Forelimb muscle (tissue), 1 donor: ENCODE results near the gene CPSF2. TPM values are rescaled to one million over a fixed set of nuclear protein-coding genes. Genes with fewer than 3 reads are reported as not detected.
"Not testable (repeated sequence)": the region's sequence is repeated elsewhere in the genome, so short reads cannot be mapped to it uniquely, and the experiment has no call there.

Experiments used
- DNase-seq: peaks from one replicate; pipeline ENCODE4 v3.0.0-alpha.2; 2013; ENCODE audit warnings: low read depth
- polyA plus RNA-seq: library from polyadenylated mRNA; unstranded; fragments of 120-200 nt; gene quantifications from one replicate; pipeline ENCODE4 v1.2.1, GENCODE V29; 2013; ENCODE audit not compliant: insufficient read length

CPSF2 gene
- polyA plus RNA-seq, 1 donor = 34.1 TPM

DNA sequence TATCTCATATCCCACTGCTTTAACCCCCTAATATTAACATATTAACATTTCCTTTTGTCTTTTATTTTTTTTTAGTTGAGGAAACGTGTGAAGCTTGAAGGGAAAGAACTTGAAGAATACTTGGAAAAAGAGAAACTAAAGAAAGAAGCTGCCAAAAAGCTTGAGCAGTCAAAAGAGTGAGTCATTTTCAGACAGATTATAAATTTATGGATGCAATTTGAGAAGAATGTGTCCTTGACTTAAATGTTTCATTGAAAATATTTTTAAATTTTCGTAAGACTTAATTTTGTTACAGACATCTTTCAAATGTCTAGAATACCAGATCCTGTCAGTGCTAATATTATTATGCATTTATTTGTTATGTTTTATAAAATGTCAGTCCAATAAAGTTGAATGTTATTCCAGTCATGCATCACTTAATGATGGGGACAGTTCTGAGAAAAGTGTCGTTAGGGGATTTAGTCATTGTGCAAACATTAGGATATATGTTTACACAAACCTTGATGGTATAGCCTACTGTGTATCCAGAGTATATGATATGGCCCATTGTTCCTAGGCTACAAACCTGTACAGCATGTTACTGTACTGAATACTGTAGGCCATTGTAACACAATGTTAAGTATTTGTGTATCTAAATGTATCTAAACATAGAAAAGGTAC is 32.6 kb downstream of the CPSF2 start:
- no peak for DNase-seq

DNA sequence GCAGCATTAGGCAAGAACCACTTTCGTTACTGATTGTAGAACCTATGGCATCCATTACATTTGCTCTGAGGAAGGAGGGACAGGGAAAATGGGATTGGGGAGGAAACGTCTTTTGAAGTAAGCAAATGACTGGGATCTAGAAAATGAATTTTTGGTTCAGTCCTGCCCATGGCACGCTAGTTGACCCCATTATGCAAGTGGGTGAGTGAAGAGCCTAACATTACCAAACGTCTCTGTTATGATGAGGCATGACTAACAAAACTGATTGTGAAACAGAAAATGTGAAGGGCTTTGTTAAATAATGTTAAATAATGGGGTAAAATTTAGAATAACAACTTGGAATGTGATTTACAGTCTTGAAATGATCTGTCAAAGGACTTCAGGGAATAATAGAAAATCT is 38.9 kb downstream of the CPSF2 start:
- no peak for DNase-seq

DNA sequence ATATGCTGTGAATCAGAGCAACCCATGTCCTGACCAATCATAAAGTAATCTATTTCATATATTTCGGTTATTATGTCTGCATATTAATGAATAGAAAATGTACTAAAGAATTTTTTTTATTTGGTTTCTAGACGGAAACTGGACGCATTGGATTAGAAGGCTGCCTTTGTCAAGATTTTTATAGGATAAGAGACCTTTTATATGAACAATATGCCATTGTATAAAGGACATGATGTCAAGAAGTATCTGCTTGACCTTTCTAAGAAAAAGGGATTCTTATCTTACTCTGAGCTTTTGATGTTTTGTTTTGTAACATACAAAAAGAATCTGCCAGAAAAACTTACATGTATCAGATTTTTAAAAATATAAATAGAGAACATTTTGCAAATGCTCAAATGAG is 39.8 kb downstream of the CPSF2 start:
- no peak for DNase-seq

DNA sequence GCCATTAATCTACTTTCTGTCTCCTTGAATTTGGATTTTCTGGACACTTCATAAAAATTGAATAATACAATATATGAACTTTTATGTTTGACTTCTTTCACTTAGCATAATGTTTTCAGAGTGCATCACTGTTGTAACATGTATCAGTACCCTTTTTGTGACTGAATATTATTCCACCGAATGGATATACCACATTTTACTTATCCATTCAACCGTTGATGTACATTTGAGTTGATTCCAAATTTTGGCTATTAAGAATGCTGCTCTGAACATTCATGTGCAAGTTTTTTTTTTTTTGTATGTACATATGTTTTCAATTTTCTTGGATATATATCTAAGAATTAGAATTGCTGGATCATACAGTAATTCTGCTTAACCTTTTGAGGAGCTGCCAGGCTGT is 43.2 kb downstream of the CPSF2 start:
- DNase-seq = no peak

DNA sequence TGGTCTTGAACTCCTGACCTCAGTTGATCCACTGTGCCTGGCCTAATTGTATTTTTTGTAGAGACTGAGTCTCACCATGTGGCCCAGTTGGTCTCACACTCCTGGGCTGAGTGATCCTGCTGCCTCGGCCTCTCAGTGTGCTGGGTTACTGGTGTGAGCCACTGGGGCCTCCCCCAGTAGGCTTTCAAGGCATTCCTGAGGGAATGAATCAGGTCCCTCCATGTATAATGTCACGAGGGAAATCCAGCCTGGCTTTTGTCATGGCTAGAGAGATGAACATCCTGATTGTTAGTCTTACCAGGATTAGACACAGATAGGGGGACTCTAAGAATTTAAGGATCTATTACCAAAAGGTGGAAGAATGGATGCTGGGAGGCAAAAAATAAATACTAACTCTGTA is 51.9 kb downstream of the CPSF2 start:
- DNase-seq = no peak

DNA sequence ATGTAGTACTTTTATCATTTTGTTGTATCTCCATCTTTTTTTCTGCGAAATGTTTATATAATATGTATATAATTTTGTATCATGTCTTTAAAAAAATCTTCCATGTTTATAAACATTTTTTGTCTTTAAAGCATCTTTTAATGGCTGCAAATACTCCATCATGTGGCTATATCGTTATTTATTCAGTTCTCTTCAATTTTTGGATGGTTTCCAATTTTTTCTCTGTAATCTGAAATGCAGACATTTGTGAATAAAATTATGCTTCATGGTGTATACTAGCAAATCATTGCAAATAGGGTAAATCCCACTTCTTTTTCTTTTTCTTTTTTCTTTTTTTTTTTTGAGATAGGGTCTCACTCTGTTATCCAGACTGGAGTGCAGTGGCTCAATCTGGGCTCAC is 54.0 kb downstream of the CPSF2 start:
- no peak for DNase-seq

DNA sequence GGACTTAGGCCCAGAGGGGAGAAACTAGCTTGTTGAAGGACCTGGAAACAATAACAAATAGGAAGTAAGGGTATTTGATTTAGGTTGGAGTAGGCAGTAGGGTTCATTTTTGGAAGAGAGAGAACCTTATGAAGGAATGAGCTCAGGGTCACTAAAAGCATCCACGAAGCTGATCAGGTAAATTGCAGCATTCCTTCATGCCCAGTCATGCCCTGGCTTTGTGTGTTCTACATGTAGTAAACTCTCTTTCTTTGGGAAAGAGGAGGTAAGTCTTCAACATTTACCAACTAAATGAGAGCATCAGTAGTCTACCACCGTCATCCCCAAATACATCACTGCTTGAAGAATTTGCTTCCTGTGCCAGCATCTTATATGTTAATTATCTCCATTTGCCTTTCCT is 54.7 kb downstream of the CPSF2 start:
- no peak for DNase-seq

DNA sequence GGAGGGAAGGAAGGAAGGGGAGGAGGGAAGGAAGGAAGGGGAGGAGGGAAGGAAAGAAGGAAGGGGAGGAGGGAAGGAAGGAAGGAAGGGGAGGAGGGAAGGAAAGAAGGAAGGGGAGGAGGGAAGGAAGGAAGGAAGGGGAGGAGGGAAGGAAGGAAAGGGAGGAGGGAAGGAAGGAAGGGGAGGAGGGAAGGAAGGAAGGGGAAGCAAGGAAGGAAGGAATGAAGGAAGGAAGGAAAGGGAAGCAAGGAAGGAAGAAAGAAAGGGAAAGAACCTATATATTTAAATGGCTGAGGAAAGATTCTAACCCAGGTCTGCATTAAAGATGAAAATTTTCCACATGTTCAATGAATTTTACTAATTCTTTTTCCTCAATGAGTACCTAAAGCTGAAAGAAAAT is 57.4 kb downstream of the CPSF2 start:
- DNase-seq = not testable (repeated sequence)

DNA sequence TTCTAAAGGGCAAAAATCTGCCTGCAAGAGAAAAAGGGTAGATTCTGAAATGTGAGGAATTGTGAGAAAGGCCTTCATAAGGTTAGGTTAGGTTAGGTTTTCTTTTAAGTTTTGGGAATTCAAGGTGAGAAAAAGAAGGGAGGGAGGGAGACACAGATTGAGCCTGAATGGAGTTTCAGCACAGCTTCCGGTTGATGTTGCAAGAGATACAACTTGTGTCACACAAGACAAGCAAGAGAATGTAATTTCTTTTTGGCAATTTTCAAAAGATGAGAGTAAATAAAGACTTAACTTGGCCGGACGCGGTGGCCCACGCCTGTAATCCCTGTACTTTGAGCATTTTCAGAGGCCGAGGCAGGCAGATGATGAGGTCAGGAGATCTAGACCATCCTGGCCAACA is 63.8 kb downstream of the CPSF2 start:
- DNase-seq = no peak

DNA sequence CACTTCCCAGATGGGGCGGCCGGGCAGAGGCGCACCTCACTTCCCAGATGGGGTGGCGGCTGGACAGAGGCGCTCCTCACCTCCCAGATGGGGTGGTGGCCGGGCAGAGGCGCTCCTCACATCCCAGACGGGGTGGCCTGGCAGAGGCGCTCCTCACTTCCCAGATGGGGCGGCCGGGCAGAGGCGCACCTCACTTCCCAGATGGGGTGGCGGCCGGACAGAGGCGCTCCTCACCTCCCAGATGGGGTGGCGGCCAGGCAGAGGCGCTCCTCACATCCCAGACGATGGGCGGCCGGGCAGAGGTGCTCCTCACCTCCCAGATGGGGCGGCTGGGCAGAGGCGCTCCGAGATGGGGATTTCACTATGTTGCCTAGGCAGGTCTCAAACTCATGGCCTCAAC is 65.8 kb downstream of the CPSF2 start:
- DNase-seq = not testable (repeated sequence)

DNA sequence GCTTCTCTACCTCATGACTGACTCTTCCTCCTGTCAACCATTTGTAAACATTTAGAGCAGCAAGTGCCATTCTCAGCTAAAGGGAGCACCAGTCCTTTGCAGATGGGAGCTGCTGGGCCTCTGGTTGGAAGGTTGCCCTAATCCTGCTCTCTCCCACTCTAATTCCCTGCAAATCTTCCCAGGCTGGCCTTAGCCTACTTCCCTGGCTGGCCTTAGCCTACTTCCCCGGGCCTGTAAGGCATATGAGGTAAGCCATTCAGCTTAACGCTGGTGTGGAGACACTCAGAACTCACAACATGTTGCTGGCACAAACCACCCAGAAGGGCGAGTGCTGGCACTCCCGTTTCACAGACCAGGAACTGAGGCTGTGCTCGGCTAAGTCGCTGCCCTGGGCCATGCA is 69.0 kb downstream of the CPSF2 start:
- DNase-seq = no peak

DNA sequence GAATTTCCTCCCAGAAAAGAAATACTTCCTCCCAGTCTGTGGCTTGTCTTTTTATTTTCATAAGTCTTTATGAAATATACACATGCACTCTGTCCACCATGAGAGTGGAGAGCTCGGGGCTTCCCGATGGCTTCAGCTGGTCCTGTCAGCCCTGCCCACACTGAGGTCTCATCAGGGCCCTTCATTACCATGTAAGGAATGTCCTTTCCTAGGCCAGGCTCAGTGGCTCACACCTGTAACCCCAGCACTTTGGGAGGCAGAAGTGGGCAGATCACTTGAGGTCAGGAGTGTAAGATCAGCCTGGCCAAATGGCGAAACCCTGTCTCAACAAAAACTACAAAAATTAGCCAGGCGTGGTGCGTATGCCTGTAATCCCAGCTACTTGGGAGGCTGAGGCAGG is 77.0 kb downstream of the CPSF2 start:
- no peak for DNase-seq

DNA sequence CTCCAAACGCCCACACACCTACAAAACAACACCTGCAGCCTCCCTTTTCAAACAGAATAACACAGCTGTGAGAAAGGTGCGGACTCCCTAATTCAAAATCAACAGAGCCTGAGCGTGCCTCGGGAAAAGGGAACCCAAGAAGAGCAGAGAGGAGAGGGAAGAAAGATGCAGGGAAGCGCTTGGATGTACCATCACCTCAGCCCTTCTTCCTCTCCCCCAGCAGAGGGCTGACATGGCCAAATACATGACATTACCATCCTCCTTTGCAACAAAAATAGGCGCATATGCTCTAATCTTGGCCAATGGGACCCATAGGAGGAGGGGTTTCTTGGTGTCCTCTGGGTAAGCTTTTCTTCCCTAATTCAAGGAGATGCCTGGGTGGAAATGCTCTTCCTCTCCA is 78.0 kb downstream of the CPSF2 start:
- DNase-seq = no peak

DNA sequence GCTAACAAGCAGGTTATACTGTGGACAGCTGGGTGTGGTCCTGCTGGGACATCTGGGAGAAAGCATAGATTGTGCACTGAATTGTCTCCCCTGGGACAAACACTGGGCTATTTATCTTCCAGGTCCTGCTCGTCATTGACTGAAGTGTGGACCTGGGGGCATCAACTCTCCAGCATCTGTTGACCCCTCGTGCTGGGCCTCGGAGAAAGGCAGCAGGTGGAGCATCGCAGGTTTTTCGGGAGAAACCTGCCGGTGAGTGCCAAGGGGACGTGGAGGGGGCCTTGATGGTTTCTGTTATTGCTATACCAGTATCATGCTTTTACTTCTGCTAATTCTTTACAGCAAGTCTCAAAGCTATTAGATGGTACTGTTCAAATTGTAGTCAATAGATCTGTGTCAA is 81.3 kb downstream of the CPSF2 start:
- DNase-seq = no peak

DNA sequence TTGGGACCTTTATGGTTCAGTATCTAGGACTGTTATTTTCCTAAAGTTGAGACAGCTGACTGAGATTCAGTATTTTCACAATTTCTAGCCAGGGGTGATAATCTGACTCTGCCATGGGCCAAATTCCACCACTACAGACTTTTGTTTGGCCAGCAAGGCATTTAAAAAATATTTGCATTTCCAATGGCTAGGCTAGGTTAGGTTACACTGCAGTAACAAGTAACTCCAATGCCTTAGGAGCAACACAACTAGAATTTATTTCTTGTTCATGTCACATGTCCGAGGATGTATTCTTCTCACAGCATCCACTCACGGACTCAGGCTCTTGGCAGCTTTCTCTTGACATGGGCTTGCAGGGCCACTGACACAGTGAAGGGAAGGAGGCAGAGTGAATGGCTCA is 83.0 kb downstream of the CPSF2 start:
- no peak for DNase-seq

DNA sequence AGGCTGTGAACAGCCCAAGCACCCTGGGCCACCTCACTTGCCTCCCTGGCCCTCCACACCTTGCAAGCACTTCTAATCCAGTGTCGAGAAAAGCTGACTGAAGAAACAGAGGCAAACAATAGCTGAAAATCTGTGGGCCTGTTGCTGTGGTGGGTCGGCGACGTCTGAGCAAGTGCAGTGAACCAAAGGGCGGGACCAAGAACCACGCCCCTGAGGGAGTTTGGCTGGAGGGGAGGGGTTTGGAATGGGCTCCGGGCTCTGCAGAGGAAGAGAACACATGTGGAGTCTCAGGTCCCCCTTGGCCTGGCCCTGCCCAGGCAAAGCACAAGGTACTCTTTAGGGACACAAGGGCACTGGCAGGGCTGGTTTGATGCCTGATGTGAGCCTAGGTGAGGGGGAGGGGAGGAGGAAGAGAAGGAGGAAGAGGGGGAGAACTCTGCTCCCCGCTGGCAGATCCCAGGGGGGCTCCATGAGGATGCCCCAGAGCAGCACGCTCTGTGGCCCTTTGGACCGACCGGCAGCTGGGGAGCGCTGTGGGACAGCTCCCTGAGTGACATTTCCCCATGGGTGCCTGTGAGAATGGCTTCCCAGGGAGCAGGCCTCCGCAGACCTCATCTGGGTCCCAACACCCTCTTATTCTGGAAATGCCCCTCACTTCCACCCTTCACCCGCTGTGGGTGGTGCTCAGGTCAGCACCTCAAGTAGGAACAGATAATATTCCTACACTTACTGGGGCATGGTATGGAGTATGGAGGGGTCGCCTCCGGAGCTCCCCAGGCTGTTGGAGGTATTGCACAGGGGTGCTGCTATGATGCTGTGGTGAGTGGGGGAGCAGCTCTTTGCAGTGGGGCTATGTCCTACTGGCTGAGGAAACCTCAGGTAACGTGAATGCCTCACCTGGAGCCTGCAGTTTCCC is 85.5 kb downstream of the CPSF2 start:
- DNase-seq = no peak

DNA sequence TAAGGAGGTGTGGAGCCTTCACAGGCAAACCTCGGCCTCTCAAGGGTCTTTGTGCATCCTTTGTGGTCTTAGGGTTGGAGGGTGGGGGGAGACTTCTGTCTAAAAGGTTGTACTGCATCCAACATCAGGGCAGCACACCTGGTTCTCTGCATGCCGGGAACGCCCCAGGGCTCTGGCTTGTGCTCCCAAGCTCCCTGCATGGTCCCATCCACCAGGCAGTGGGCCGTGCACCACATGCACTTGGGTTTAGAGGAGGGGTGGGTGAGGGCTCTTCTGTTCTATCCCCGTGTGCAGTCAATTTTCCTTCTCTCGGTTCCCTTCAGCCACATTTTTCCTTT is 86.1 kb downstream of the CPSF2 start:
- DNase-seq = no peak

DNA sequence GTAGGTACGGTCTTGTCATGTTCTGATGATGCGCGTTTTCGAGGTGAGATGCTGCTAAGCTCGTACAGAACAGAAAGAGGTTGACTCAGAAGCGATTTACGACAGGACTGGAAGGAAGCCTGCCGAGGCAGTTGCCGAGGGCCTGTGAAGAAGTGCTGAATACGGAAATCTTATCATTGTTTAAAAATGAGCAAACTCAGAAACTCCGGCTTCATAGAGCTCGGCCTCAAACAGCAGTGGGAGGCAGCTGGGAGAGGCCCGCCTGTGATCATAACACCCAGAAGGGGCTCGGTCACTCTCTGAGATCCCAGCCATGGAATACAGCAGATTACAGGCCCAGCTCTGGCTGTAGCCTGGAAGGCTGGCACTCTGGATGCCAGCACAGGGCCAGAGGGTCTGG is 87.4 kb downstream of the CPSF2 start:
- no peak for DNase-seq

DNA sequence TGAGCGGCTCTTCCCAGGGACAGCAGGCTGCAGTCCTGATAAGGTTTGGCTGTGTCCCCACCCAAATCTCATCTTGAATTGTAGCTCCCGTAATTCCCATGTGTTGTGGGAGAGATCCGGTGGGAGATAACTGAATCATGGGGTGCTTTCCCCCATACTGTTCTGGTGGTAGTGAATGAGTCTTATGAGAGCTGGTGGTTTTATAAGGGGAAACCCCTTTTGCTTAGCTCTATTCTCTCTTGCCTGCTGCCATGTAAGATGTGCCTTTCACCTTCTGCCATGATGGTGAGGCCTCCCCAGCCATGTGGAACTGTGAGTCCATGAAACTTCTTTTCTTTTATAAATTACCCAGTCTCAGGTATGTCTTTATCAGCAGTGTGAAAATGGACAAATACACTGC is 91.4 kb downstream of the CPSF2 start:
- not testable (repeated sequence) for DNase-seq

DNA sequence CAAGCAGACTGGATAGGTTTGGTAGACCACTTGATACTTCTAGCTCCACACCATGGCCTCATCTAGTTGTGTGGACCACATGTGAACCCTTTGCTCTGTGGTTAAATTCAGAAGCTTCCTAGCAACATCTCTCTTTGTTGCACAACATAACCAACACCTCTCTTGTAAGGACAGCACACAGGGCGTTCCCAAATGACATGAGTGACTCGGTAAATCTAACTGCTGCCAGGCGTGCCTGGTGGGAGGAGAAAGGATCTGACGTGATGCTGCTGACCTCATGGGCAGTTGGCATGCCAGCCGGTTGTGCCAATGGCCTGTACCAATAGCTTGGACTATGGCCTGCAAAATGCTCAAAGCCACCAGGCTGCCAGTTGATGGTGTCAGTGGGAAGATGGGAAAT is 93.8 kb downstream of the CPSF2 start:
- no peak for DNase-seq

DNA sequence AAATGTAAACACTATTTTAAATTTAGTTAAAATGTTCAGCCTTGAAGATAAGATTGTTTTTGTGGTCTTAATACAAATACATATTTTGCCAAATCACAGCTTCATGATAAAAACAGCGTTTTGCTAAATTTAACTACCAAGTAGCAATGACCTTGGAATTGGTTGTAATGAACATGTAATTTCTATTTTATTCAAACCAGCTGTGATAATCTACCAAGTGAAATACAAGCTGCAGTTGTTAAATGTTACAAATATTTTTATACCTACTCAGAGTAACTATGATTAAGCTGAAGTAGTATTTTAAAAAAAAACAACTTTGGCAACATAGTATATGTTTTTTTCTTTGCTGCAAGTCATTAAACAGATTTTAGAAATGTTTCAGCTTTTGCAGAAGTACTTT is 96.2 kb downstream of the CPSF2 start:
- DNase-seq = no peak
